CD4-positive, alpha-beta T cell treated with Interleukin-12 subunit alpha and Interleukin-12 subunit beta, for 1 hour (primary cell): ENCODE results near the gene GRIP2.

Experiments
- DNase-seq: peaks from one replicate; pipeline ENCODE4 v3.0.0-alpha.2; 2020

Gene GRIP2

DNA sequence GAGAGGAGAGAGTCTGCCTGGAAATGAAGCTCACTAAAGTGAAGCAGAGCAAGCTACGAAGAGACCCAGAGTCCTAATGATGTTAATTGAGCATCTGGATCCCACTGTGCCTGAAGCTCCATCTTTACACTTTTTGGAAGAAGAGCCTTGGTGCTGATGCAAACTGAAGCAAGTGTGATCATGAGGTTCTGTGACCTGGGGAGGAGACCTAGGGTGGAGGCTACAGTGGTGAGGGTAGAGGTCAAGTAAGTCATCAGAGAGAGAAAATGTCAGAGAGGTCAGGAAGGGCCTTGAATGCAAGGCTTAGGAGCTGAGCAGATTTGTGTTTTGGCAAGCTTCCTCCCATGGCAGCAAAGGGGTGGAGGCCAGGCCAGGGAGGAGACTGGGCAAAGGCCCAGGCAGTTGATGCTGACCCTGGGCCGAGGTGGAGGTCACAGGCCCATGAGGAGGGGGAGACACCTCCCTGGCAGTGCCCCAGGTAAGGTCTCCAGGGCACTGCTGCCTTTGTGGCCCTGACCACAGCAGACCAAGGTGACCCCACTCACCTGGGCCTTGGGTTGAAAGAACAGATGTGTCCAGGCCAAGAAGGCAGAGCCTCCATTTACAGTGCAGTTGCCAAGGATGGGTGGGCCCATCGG lies 1.6 kb downstream of the GRIP2 start:
- no peak for DNase-seq

- DNase-seq, result no peak
Observed at GRCh38 chr3:14537590-14538450, 2.3 kb downstream of the GRIP2 start.

- DNase-seq, result no peak
Observed at GRCh38 chr3:14536837-14537589, 3.1 kb downstream of the GRIP2 start.

DNA sequence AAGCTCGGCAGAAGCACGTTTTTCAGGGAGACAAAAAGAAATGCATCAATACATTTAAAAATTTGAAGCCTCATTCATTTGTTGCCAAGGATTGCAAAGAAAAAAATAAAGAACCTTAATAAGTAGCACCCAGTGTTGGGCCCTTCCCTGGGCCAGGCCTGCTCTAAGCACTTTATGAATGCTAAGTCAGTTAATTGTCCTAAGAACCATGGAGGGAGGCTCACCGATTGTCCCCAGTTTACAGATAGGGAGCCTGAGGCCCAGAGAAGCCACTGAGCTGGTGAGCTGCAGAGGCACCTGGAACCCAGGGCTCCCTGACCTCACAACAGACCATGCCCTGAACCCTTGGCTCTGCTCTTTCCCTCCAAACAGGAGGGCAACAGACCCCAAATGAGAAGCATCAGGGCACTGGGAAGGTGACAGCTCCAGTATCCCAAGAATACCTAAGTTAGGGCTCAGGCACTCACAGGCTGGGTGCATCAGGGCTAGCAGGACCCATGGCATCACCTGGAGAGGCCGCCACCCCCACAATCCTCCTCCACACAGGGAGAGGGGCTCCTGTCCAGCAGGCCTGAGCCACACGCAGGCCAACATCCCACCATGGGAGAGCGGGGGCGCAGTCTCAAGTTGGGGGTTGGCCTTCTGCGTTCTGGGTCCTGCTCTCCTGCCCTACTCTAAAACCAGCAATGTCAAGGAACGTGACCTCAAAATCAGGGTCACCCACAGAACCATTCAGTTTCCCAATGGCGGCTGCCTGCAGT lies 3.9 kb downstream of the GRIP2 start:
- DNase-seq, result no peak

GRCh38 chr3:14535616-14536015 lies 4.5 kb downstream of the GRIP2 start:
- no peak for DNase-seq

DNA sequence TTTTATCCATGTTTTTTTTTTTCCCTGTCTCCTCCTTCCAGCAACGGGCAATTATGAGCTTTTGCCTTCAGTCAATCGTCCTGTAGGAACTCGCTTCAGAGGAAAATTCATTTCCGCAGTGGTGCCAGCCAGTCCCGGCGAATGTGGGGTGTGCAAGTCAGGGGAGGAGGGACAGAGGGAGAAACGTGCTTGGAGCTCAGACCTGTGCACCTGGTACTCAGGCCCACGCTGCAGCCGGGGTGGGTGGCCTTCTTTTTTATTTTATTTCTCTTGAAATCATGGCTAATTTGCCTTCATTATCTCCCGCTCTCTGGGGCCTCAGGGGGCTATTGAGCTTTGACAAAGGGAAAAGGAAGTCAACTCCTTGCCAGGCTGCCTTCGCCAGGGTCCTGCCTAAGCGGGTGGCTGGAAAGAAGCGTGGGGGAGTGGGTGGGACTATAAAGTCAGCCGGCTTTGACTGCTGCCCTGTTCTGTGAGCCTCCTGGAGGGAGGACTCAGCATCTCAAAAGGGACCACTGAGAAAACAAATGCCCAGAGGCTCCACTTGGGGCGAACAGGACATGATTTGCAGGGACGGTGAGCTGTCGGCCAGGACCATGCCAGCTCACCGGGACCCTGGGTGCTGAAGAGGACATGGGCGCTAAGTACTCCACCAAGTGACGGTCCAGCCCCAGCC lies 5.5 kb downstream of the GRIP2 start:
- DNase-seq, result no peak

DNA sequence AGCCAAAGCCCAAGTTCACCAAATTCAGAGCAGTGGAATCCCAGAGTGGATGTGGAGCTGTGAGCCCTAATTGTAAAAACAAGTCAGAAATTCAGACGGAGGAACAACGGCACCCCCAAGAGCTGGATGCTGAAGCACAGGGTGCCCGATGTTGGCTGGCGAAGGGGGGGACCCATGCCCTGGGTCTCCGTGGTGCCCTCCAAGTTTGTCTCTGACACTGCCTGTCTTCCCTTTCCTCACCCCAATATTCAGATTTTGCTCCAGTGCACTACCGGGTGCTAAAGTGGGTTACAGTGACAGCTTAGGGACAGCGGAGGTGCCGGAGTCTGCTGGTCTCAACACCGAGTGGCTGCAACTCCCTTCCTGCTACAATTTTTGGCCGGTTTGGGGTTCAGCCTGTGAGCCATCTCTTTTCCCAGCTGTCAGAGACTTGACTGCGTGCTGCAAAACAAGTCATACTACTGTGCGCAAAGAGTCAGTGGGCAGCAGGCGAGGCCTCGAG lies 6.6 kb downstream of the GRIP2 start:
- no peak for DNase-seq

GRCh38 chr3:14532691-14533456 lies 7.3 kb downstream of the GRIP2 start:
- no peak for DNase-seq

- DNase-seq, result no peak
Observed at GRCh38 chr3:14531856-14532395, 8.2 kb downstream of the GRIP2 start.

- DNase-seq, result no peak
Observed at GRCh38 chr3:14528081-14528480, 12.1 kb downstream of the GRIP2 start.

DNA sequence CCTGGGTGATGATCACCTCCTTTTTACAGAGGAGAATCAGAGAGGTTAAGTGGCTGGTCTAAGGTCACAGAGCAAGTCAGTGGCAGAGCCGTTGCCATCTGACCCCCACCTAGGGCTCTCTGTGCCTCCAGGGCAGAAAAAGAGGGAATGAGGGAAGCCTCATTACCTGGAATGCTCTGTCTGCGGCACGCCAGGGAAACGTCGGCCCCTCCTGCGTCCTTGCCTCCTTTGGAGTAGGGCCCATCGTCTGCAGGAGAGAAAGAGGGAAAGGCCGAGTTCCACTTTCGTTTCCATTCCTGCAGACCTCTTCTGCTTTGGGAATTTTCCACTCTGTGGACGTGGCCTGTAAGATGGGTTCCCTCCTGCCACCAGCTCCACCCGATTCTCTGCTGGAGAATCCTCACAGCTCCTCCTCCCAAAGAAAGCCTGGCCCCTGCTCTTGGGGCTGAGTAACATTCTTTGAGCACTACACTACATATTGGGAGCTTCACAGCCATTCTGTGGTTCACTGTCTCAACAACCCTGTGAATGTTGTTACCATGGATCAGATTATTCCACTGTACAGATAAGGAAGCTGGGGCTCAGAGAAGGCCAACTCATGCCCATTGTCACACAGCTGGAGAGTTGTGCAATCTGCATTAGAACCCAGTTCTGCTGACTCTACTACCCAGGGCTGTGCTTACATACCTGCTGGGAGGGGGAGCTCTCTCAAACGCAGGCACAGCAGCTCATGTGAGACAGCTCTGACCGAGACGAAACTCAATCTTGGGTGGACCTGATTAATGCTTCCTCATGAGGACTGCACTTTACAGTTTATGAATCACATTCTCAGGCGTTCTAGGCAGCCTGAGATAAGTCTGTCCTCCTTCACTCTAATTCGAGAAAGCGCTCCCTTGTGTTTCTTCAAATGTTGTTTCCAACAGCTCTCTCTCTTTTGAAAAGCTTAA lies 14.2 kb downstream of the GRIP2 start:
- DNase-seq, result no peak

- DNase-seq, result no peak
Observed at GRCh38 chr3:14524920-14525660, 15.1 kb downstream of the GRIP2 start.

DNA sequence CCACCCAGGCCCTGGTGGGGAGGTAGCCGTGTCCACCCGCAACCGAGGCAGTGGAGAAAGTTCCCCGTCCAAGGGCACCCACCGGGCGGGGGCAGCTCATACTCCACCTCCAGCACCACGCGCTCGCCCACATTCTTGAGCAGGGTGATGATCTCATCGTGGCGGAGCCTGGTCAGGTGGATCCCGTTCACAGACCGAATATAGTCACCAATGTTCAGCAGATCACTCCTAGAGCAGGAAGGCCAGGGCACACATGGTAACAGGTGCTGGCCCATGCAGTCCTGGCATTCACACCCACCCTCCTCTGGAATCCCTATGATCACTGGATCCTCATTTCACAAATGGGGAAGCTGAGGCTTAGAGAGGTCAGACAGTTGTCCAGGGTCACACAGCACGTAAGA lies 15.8 kb downstream of the GRIP2 start:
- DNase-seq, result no peak

DNA sequence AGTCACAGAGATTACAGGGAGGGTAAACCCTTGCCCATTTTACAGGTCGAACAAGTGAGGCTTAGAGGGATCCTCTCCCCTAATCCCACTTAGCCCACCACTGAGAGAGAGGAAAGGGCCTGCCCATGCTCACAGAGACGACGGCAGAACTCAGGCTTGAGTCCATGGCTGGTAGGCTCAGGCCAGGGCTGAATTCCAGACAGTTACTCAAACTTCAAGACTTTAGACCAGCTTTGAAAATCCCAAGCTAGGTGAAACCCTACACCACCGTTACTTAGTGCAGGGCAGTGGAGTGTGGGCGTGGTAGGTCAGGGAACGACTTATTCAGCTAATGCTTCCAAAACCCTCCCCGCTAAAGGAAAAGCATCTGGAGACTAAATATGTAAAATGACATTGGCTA lies 16.4 kb downstream of the GRIP2 start:
- no peak for DNase-seq

DNA sequence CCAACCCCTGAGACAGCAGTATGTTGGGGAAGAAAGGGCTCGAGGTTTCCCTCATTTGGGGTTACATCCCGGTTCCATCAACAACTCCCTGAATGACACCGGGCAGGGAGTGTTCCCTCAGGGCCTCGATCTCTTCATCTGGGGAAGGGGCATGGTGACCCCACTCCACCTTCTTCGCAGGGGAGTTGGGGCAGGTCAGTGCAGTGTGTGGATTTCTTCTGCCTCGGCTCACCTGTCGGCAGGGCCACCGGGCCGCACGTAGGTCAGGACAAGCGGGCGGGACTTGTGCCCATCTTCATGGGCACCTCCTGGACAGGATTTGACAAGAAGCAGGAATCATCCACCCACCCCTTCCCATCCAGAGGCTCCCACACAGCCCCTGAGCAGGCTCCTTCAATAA lies 17.4 kb downstream of the GRIP2 start:
- DNase-seq, result no peak

GRCh38 chr3:14522129-14522691 lies 17.9 kb downstream of the GRIP2 start:
- no peak for DNase-seq

- DNase-seq, result no peak
Observed at GRCh38 chr3:14521611-14522010, 18.5 kb downstream of the GRIP2 start.

DNA sequence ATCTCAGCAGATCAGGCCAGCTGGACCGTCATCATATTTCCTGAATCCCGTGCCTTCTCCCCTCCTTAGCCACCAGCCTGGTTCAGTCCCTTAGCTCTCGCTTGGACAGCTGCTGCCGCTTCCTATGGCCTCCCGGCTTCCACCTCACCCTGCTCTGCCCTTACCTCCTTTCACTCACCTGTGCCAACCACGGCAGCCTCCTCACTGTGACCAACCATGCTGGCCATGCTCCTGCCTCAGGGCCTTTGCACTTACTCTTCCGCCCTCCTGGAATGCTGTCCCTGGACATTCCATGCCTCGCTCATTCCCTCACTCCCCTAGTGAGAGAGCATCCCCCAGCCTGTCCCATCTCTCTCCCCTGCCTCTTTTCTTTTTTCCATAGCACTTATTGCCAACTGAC lies 19.2 kb downstream of the GRIP2 start:
- DNase-seq, result no peak

GRCh38 chr3:14520149-14520548 lies 20.0 kb downstream of the GRIP2 start:
- DNase-seq, result no peak
